Stimulated activated CD8-positive, alpha-beta memory T cell treated with anti-CD3 and anti-CD28 coated beads, Interleukin-7, amount 100 ng/mL, for 48 hours (primary cell): ENCODE results near the gene CLK4.

Experiments
- DNase-seq, 2 donors: peaks; one replicate each; pipeline ENCODE4 v3.0.0-alpha.2; 2020; ENCODE audit warnings: low read depth in 1 of 2; ENCODE audit errors: extremely low read depth in 1 of 2

CLK4 gene

GRCh38 chr5:178626484-178627258 is at the start of gene CLK4:
CLK4 (minus strand) TSS chr5:178627050; CDS start chr5:178623416, 3,634 bp downstream.
- DNase-seq = peak; percentile 91 to 92

DNA sequence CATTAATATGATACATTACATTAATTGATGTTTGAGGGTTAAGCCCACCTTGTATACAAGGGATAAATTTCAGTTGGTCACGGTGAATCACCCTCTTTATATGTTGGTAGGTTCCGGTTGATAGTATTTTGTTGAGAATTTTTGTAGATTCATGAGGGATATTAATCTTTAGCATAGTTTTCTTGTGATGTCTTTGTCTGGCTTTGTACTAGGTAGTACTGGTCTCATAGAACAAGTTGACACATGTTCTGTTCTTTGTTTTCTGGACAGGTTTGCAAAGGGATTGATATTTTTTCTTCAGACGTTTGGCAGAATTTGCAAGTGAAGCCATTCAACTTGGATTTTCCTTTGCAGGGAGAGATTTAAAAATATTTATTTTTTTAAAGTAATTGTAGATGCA is 49.1 kb upstream of the CLK4 start:
- DNase-seq = no peak

DNA sequence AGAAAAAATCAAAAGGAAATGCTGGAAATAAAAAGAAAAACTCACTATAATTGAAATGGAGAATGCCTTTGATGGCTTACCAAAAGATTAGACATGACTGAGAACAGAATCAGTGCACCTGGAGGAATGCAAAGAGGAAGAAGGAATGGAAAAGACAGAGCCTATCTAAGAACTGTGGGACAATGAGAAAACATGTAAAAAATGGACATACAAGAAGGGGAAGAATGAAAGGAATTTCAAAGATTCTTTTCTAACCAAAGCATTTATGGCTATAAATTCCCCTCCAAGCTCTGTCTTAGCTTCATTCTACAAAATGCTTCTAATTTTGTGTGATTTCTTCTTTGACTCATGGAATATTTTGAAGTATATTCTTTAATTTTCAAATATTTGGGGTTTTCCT is 47.5 kb upstream of the CLK4 start:
- no peak for DNase-seq

- no peak for DNase-seq
Measured at GRCh38 chr5:178673801-178674295, 47.0 kb upstream of the CLK4 start.

GRCh38 chr5:178672630-178673029 is 45.8 kb upstream of the CLK4 start:
- DNase-seq = no peak

GRCh38 chr5:178671602-178672144 is 44.8 kb upstream of the CLK4 start:
- no peak for DNase-seq

DNA sequence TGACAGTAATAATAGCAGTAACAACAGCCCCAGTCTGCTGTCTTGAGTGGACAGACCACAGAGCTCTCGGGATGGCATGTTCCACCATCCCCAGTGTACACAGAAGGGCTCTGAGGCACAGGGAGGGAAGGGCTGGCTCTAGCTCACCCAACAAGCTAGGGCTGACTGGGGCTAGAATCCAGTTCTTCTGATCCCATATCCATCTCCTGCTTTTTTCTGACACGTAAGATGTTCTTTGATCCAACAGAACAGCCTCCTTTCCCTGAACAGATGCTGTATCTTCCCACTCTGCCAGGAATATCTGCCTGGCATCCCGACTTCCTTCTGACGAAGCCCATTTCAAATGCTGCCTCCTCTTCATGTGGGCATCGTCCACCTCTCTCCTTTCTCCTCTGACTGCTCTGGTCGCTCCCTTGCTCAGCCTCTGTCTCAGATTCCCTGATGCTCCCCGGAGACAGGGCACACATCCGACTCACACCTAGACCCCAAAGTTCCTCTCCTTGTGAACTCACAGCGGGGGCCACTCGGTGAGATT is 43.6 kb upstream of the CLK4 start:
- DNase-seq = no peak

- DNase-seq = no peak
Measured at GRCh38 chr5:178668579-178668978, 41.7 kb upstream of the CLK4 start.

DNA sequence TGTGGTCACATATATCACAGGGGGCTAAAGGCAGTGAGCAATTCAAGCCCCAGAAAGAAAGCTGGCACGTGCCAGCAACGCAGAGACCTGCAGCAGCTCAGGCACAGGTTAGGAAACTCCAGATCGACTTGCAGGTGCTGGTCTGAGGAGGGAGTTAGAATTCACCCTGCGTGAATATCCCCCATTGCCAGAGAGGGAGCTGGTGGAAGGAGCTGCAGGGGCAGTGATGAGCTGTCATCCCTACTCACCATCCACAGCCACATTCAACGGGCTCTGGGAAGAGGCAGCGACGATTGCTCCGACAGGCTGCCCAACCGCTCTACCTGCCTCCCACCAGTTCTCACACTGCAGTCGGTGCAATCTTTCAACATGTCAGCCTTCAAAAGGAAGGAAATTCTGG is 40.8 kb upstream of the CLK4 start:
- no peak for DNase-seq

DNA sequence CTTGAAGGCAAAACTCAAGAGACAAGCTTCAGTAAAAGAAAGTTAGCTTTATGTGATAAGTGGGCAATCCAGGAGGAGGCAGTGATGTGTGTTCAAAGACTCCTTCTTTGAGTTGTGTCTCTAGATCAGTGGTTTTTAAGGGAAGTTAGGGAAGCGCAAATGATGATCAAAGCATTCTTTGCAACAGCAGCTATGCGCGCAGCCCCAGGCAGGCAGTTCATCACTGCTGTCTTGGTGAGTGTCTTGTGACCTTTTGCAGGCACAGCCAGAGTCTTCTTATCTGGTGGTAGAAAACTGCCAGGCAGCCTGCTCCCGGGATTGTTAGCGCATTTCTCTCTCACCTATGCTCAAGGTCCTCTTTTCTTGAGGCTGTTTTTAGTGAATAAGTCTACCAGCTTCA is 40.3 kb upstream of the CLK4 start:
- DNase-seq = no peak

DNA sequence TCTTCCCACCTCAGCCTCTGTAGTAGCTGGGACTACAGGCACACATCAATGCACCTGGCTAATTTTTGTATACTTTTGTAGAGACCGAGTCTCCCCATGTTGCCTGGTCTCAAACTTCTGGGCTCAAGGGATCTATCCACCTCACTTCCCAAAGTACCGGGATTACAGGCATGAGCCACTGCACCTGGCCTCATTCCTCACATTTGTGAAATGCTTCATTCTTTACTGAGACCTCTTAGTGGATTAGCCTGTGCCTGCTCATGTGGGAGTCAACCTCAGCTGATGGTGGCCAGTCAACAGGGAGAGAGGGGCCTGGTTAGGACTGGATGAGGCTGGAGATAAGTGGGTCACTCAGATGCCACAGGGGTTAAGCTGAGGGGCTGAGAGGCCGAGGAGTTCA is 37.3 kb upstream of the CLK4 start:
- no peak for DNase-seq

- no peak for DNase-seq
Measured at GRCh38 chr5:178662541-178662860, 35.7 kb upstream of the CLK4 start.

DNA sequence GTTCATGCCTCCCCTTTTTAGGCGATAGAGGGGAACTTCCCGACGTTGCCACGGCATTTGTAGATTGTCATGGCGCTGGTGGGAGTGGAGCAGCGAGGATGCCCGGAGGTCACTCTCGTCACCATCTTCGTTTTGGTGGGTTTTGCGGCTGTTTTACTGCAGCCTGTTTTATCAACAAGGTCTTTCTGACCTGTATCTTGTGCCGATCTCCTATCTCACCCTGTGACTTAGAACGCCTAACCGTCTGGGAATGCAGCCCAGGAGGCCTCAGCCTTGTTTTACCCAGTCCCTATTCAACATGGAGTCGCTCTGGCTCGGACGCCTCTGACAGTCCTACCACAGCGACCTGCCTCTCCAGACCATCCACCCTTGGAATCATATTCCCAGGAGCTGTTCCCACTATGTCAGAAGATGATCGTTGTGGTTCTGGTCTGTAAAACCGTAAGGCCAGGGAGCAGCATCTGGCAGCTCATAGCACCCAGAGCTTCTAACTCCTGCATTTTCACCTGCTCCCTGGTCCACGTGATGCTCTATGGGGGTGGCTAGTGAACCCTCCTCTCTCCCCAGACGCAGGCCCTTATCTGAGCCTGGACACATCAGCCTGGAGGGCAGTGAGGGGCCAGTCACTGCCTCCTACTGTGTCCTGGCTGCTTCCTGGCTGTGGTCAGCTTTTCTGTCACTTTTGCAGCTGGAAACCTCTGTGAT is 35.1 kb upstream of the CLK4 start:
- no peak for DNase-seq

DNA sequence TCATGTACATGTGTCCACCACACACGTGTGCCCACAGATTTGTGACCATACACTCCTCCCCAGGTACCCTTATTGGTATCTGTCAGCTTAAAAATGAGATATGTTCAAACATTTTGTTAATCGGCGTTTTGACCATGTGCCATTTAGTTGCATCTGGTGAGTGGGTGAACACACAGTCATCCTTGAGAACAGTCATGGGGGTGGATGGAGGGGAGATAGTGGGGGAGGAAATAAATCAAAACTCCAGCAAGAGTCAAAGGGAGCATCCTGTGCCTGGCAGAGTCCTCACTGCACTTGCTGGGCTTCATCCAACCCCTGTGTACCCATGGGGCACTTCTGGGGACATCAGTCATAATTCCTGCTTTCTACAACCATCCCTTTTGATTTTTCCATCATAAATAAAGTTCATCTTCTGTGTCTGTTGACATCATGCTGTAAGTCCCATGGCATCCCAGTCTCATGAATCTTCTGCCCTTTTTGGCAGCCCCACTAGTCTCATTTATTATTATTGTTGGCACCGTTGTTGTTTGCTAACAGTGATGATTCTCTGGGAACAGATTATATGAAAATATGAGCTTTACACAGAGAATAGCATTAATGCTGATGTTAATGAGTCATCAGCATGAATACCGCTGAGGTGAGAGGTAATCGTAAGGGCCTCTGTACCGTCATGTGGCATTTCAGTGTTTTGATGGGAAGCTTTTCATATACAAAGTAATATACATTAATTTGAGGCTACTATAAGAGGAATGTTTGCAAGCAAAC is 24.4 kb upstream of the CLK4 start:
- DNase-seq = no peak

- no peak for DNase-seq
Measured at GRCh38 chr5:178650214-178650613, 23.4 kb upstream of the CLK4 start.

DNA sequence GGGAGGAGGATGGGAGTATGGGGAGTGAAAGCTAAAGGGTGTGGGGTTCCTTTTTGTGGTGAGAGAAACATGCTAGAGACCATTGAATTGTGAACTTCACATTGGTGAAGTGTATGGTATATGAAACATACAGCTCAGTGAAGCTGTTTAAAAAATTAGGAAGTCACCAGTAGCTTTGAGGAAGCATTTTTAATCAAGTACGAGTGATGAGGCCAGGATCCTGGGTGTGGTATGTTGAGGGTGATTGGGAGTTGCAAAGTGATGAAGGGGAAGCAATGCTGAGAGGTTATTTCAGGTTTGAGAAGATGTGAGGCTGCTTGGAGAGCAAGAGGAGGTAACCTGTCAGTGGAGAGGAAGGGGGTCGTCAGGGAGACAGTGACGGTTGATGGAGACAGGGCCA is 22.7 kb upstream of the CLK4 start:
- no peak for DNase-seq

DNA sequence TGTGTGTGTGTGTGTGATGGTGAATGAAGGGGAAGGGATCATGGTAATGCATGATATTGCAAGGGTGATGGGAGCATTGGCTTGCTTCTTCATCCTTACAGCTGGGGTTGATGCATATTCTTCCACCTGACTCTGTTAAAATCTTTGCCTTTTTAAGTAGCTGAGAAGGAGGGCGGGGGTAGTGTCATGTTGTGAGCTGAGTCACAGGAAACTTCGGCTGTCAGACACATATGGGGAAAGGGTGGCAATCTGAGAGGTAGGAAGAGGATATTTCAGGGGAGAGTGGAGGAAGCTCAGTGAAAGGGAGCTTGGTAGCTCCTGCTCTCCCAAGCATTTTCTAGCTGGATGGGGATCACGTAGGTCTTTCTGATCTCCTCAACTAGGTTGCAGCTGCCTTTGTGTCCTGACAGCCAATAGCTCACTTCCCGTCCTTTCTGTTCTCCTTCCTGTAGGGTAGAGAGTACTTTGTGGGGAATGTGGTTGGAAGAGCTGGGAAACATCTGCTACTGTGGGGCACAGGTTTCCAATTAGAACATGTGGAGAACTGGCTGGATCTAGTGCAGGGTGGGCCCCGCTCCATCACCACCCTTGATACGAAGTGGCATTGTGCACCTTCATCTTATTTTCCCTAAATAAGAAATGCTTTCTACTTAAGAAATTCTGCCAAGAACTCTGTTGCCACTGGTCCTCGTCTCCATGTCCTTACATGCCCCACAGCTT is 18.1 kb upstream of the CLK4 start:
- no peak for DNase-seq

- DNase-seq = no peak
Measured at GRCh38 chr5:178642351-178642909, 15.6 kb upstream of the CLK4 start.

DNA sequence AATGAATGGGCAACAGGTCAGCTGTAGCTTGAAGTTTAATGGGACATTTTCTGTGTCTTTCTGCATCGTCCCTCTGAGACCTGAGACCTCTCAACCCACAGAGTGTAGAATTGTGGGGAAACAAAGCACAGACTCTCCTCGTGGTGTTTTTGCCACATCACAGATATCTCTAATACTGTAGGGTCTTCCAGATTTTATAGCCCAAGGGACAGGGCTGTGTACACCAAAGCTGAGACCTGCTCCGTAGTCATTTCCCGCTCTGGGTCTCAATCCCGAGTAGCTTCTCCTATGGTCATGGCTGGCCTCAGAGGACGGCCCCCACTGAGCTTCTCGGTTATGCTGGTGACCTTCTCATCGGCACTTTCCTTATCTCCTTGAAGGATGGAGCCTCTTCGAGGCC is 14.9 kb upstream of the CLK4 start:
- no peak for DNase-seq

DNA sequence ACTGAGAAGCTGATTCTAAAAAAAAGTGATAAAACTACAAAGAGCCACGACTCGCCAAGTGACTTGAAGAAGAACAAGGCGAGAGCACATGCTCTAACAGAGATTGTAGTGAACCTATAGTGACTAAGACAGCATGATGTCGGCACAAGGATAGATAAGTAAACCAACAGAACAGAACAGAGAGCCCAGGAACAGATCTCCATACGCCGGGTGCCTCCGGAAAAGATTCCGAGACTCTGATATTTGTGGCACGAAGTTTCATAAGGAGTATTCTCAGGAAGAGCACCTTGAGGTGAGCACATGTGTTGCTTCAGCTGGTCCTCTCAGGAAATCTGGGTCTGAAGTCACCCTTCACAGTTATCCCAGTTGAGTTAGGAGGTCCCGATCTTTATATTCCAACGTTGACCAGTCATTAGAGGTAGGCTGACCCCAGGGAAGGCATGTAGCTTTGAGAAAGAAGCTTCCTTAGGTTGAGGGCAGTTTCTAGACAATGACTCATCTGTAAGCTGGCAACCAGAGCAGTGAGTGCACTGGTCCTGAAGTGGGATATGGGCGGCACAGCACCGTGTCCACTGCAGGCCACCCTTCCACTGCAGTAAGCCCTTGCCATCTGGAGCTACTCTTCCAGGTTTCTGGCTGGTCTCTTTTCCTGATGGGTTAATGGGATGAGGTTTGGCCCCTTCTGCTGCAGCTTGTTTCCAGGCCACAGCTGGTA is 13.6 kb upstream of the CLK4 start:
- DNase-seq = no peak
